Activated CD4-positive, alpha-beta T cell treated with anti-CD3 and anti-CD28 coated beads for 1 hour (primary cell): ENCODE measurements around the gene NUMA1.

Source experiments
- DNase-seq: peaks from one replicate; pipeline ENCODE4 v3.0.0-alpha.2; 2020

NUMA1 gene

DNA sequence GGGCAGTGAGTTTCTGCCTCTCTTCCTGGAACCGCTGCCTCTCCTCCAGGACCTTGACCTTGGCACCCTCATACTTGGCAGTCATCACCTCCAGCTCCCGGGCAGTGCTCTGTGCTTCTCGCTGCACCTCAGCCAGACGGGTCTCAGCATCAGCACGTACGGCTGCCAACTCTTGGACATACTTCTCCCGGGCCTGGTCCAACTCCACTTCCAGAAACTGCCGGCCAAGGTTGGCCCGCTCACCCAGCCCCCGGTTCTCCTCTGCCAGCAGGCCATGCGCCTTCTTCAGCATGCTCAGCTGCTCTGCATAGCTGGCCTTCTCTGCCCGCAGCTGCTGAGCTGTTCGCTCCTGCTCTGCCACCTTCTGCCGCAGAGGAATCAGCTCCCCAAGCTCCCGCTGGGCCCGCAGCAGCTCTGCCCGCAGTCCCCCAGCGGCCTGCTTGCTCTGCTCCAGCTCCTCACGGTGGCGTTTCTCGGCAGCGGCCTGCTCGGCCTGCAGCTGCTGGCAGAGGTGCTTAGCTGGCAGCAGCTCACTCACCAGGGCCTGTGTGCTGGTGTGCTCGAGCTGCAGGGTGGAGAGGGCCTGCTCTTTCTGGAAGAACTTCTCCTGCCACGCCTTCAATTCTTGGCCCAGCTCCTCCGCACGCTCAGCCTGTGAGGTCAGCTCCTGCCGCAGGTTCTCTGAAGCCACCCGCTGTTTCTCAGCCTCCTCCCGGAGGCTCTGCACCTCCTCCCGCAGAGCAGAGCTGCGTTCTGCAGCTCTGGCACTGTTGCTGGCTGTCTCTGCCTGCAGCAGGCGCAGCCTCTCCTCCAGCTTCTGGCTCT, 67.2 kb downstream of the NUMA1 start:
- no peak for DNase-seq

- no peak for DNase-seq
Observed at GRCh38 chr11:72012091-72012630, 68.2 kb downstream of the NUMA1 start.

DNA sequence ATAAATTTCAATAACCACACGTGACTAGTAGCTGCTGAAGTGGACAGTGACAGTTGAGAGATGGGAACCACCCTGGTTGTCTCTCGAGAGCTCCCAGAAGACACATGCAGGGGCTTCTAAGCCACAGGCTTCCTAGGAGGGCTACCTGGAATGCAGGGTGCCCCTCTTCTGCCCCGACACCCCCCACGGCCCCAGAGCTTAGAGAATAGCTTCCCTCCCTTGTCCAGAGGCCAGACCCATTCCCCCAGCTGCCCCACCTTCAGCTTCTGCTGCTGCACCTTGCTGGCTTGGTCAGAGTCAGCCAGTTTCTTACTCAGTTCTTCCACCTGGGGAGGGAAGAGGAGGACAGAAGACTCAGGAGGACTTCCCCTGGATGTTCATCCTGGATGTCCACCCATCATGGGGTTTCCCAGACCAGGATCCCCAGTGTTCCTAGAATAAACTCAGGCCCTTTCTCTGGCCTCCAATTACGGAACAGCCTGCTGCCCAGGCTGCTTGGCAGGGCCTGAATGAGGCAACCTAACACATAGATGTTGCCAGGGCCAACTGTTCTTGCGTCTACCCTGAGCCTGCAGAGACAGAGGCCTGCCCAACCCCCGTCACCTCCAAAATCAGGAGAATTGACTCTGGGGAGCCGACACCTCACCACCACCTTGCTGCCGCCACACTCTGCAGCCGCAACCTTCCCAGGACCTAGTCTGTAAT, 69.7 kb downstream of the NUMA1 start:
- no peak for DNase-seq

GRCh38 chr11:72009156-72009555, 71.2 kb downstream of the NUMA1 start:
- DNase-seq: no peak

GRCh38 chr11:72008728-72009127, 71.6 kb downstream of the NUMA1 start:
- DNase-seq: no peak

DNA sequence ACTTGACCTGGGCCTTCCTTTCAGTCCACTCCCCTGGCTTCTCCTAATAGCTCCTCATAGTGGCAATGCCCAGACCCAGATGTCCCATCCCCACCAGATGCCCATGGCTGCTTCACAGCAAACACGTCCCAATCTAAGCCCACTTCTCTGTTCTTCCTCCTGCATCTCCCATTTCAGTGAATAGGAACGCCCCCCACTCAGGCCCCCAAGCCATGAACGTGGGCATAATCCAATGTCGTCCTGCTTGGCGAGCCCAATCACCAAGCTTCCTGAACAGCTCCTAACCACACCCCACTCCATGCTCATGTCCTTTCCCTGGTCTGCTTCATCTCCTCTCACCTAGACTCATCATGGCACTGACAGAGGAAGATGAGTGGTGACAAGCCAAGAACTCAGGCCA, 72.8 kb downstream of the NUMA1 start:
- no peak for DNase-seq

- DNase-seq: no peak
Observed at GRCh38 chr11:72007089-72007476, 73.3 kb downstream of the NUMA1 start.

- no peak for DNase-seq
Observed at GRCh38 chr11:72006309-72007088, 73.8 kb downstream of the NUMA1 start.

DNA sequence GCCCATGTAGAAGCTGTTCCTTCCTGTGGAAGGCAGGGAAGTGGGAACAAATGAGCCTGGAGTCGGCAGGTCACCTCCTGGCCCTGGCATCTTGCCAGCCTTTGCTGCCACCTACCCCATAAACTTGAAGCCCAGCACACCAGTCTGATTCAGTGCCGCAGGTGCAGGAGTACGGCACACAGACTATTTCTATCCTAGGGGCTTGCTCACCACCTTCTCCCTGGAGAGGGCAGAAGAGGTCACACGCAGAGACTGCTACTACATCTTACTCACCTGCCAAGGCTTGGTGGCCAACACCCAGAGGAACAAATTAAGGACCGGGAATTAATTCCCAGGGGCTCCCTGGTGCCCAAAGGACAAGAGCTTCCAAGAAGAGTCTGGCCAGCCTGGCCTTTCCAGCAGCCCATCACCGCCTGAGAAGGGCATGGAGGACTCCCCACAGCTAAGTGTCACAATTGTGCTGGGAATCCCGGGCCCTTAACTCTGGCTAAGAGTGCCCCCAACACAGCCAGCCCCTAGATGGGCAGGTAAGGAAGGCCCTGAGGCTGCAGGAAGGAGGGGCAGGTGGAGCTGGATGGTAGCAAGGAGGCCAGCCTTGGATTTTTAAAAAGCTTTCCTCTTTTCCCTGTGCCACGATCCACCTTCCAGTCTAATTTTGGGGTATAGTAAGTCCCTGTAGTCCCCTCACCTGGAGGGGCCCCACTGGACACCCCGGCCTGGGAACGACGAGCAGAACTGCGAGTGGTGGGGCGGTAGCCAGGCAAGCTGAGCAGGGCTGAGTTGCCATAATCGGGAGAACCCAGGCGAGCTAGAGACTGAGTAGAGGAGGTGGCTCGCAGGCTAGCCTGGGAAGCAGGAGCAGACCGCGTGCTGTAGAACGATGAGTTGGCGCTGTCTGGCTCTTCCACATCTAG, 74.7 kb downstream of the NUMA1 start:
- DNase-seq: no peak

DNA sequence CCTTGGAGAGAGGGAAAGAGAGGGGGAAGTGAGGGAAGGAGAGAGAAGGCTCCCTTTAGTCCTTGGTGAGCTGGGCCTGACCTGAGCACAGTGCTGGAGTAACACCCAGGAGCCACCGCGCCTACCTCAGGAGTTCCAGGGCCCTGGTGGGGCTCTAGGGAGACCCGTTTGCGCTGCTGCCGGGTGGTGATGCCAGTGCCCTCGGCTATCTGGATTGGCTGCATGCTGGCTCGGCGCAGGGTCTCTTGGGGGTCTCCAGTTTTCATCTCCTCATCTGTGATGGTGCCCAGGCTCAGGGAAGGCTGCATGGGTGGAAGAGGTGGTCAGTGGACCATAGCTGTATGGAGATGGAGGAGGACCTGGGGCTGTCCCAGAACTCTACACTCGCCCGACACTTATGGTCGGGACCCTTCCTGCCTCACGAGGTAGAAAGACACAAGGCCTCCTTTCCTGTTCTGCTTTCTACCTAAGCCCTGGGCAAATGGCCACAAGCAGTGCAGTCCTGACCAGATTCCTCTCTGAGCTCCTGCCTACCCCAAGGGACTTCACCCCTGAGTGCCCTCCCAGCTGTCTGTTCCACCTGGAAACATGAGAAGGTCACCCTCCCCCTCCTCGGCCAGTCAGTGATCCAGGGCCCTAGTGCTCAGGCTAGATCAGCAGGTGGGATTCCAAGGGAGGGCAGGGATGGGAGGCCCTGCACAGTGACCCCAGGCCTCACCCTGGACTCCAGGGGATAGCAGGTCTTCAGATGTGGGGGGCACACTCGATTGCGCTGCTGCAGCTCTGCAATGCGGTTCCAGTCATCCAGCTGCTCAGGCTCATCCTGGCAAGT, 75.6 kb downstream of the NUMA1 start:
- DNase-seq: no peak

GRCh38 chr11:72003776-72004171, 76.6 kb downstream of the NUMA1 start:
- DNase-seq: no peak

GRCh38 chr11:72002841-72003775, 77.2 kb downstream of the NUMA1 start:
- no peak for DNase-seq

GRCh38 chr11:72001834-72002591, 78.3 kb downstream of the NUMA1 start:
- no peak for DNase-seq

- DNase-seq: no peak
Observed at GRCh38 chr11:72001285-72001684, 79.1 kb downstream of the NUMA1 start.

DNA sequence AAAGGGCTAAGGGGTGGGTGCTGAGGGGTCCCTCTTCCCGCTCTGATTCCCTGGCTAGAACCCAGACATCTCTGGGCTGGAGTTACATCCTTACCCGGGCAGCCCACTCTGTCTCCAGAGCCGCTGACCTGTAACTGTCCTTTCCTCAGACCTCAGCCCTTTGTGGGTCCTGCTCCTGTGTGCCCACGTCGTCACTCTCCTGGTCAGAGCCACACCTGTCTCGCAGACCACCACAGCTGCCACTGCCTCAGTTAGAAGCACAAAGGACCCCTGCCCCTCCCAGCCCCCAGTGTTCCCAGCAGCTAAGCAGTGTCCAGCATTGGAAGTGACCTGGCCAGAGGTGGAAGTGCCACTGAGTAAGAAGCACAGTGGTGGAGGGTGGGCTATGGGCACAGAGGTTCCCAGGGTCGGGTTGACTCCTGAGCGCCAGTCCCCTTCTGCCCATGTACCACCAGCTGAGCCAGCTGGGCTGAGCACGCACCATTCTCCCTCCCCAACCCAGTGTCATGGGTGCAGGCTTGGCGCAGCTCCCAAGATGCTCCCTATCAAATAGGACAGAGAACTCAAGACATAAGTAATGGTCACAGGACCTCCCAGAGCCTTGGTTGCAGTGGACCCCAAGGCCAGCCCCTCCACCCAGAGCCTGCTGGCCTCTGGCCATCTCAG, 80.0 kb downstream of the NUMA1 start:
- no peak for DNase-seq

GRCh38 chr11:71999798-72000197, 80.5 kb downstream of the NUMA1 start:
- no peak for DNase-seq

DNA sequence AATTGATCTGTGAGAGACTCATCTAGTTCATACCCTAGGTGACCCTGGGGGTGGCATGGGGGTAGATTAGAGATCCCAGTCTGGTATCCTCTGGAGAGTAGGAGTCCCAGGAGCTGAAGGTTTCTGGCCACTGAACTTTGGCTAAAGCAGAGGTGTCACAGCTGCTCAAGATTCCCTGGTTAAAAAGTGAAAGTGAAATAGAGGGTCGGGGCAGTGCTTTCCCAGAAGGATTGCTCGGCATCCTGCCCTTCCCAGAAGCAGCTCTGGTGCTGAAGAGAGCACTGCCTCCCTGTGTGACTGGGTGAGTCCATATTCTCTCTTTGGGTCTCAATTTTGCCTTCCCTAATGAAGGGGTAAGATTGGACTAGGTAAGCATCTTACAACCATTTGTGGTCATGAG, 81.0 kb downstream of the NUMA1 start:
- DNase-seq: no peak

- DNase-seq: no peak
Observed at GRCh38 chr11:71998649-71999310, 81.6 kb downstream of the NUMA1 start, which contains the start of gene IL18BP. Gene IL18BP, plus strand, starts transcription at chr11:71998909. Its CDS starts 1,076 bp downstream, at chr11:71999985.
